Adipocyte (in vitro differentiated cells): ENCODE measurements around the gene PDCL3.

Experiments
- DNase-seq: peaks from one replicate; pipeline ENCODE4 v3.0.0-alpha.2; 2015; ENCODE audit warnings: low read depth
- H3K27me3 ChIP-seq: replicated peaks from 2 replicates; pipeline ENCODE4 v1.7.0; 2013; ENCODE audit warnings: mild to moderate bottlenecking, low read length, moderate library complexity; ENCODE audit not compliant: control insufficient read depth, insufficient read depth
- H3K36me3 ChIP-seq: 2 replicates; pipeline ENCODE4 v1.7.0; 2013; ENCODE audit warnings: low read length, mild to moderate bottlenecking, moderate library complexity; ENCODE audit not compliant: control insufficient read depth, insufficient read depth, severe bottlenecking
- H3K4me1 ChIP-seq: 2 replicates; pipeline ENCODE4 v1.7.0; 2013; ENCODE audit warnings: mild to moderate bottlenecking, low read length, moderate library complexity; ENCODE audit not compliant: control insufficient read depth, insufficient read depth
- H3K4me3 ChIP-seq: 2 replicates; pipeline ENCODE4 v1.7.0; 2013; ENCODE audit warnings: mild to moderate bottlenecking, low read length, moderate library complexity
- H3K9ac ChIP-seq: 2 replicates; pipeline ENCODE4 v1.7.0; 2013; ENCODE audit warnings: mild to moderate bottlenecking, low read length, moderate library complexity
- H3K9me3 ChIP-seq: 2 replicates; pipeline ENCODE4 v1.7.0; 2013; ENCODE audit warnings: mild to moderate bottlenecking, low read length, moderate library complexity; ENCODE audit not compliant: control insufficient read depth

The PDCL3 gene

GRCh38 chr2:100624536-100624935 is 61.7 kb downstream of the PDCL3 start:
- no peaks in the 10 kb centered on the region for H3K36me3 ChIP-seq
- no peak overlapping the region for H3K4me3 ChIP-seq
- no peak overlapping the region for H3K9ac ChIP-seq
- no peaks in the 10 kb centered on the region for H3K4me1 ChIP-seq
- H3K9me3 ChIP-seq: peaks cover 9% of the 10 kb centered on the region
- peaks cover 76% of the 10 kb centered on the region for H3K27me3 ChIP-seq
- DNase-seq: no peak

GRCh38 chr2:100625717-100626116 is 62.9 kb downstream of the PDCL3 start:
- no peaks in the 10 kb centered on the region for H3K4me1 ChIP-seq
- H3K36me3 ChIP-seq: no peaks in the 10 kb centered on the region
- H3K27me3 ChIP-seq: peaks cover 71% of the 10 kb centered on the region
- DNase-seq: no peak
- H3K9ac ChIP-seq: no peak overlapping the region
- no peak overlapping the region for H3K4me3 ChIP-seq
- peaks cover 9% of the 10 kb centered on the region for H3K9me3 ChIP-seq
